ENCODE results near the gene CDYL. TPM values are rescaled to one million over a fixed set of nuclear protein-coding genes. Genes with fewer than 3 reads are reported as not detected.

The CDYL gene
- total and polyA plus RNA-seq, 2 donors: 21.4 to 38.2 TPM

DNA sequence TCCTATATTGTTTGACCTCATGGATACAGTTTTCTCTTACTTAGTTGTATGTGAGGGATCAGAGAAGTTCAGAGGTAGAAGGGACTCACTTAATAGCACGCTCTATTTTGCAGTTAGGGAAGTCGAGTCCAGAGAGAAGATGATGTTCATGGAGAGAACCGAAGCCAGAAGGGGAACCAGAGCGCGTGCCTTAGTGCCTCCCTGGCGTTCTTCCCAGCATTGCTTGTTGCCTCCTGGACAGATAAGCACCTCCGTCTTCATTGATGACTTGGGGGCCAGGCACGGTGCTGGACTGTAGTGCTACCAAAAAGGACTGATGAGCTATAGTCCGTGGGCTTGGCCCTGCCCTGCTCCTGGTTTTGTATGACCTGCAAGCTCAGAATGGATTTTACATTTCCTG, 117.8 kb downstream of the CDYL start:
- WGBS: 94% methylated on average over 9 of the region's 9 CpGs
- H3K27ac ChIP-seq (ENCODE audit: low read depth): no peak overlapping the region
- no peaks in the 10 kb centered on the region for H3K4me1 ChIP-seq (ENCODE audit: insufficient read depth)
- DNase-seq (ENCODE audit: extremely low spot score): no peak
- H3K4me3 ChIP-seq (ENCODE audit: low read depth, low read length): no peak overlapping the region
- H3K36me3 ChIP-seq (ENCODE audit: insufficient read depth): peaks cover 4% of the 10 kb centered on the region

- H3K27ac ChIP-seq (ENCODE audit: low read depth): no peak overlapping the region
- H3K4me3 ChIP-seq (ENCODE audit: low read depth, low read length): no peak overlapping the region
- H3K4me1 ChIP-seq (ENCODE audit: insufficient read depth): no peaks in the 10 kb centered on the region
- no peak for DNase-seq (ENCODE audit: extremely low spot score)
- peaks cover 4% of the 10 kb centered on the region for H3K36me3 ChIP-seq (ENCODE audit: insufficient read depth)
- 81% methylated on average over 5 of the region's 5 CpGs for WGBS
Observed at GRCh38 chr6:4895971-4896370, 119.8 kb downstream of the CDYL start.

DNA sequence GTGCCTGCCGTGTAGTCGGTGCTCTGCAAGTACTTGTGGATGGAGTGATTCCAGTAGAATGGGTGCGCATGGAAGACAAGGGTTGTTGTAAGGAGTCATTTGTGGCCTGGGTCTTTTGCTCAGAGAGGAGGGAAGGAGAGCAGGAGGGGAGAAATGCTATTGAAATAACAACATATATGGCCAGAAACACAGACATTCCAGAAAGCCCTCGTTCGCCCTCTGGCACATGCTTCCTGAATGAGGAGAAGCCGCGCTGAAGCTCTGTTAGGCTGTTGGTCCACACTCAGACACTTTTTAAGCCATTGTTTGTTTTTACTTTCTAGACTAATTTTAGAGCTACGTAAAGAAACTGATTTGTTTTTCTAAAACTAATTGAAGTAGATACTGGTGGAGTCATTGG, 120.2 kb downstream of the CDYL start:
- no peak overlapping the region for H3K27ac ChIP-seq (ENCODE audit: low read depth)
- no peak overlapping the region for H3K4me3 ChIP-seq (ENCODE audit: low read depth, low read length)
- WGBS: 96% methylated on average over 8 of the region's 8 CpGs
- DNase-seq (ENCODE audit: extremely low spot score): no peak
- peaks cover 4% of the 10 kb centered on the region for H3K36me3 ChIP-seq (ENCODE audit: insufficient read depth)
- H3K4me1 ChIP-seq (ENCODE audit: insufficient read depth): no peaks in the 10 kb centered on the region

GRCh38 chr6:4899249-4900034, 123.2 kb downstream of the CDYL start:
- Histone ChIP-seq H3K4me3 (ENCODE audit: low read depth, low read length) (no peak overlapping the region), H3K4me1 (ENCODE audit: insufficient read depth) (no peaks in the 10 kb centered on the region), H3K36me3 (ENCODE audit: insufficient read depth) (no peaks in the 10 kb centered on the region), H3K27ac (ENCODE audit: low read depth) (no peak overlapping the region)
- no peak for DNase-seq (ENCODE audit: extremely low spot score)
- 94% methylated on average over 11 of the region's 11 CpGs for WGBS

GRCh38 chr6:4901386-4902061, 125.3 kb downstream of the CDYL start:
- Histone ChIP-seq H3K27ac (ENCODE audit: low read depth) (no peak overlapping the region), H3K36me3 (ENCODE audit: insufficient read depth) (no peaks in the 10 kb centered on the region), H3K4me3 (ENCODE audit: low read depth, low read length) (no peak overlapping the region), H3K4me1 (ENCODE audit: insufficient read depth) (no peaks in the 10 kb centered on the region)
- no peak for DNase-seq (ENCODE audit: extremely low spot score)
- WGBS: 91% methylated on average over 8 of the region's 8 CpGs

DNA sequence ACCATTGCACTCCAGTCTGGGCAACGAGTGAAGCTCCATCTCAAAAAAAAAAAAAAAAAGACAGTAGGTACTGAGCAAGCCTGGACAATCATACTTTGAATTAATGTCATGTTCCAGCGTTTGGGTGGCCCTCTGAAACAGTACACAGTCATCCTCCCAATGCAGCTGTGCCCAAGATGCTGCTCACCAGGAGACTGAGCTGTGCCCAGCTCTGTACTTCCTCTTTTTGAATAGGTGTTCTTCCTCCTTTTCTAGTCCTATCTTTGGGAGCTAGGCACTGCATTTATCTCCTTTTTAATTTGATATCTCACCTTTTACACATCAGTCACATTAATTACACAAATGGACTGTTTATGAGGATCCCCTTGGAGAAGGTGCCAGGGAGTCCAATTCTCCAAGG, 126.2 kb downstream of the CDYL start:
- WGBS: 86% methylated on average over 2 of the region's 2 CpGs
- Histone ChIP-seq H3K27ac (ENCODE audit: low read depth) (no peak overlapping the region), H3K36me3 (ENCODE audit: insufficient read depth) (no peaks in the 10 kb centered on the region)

DNA sequence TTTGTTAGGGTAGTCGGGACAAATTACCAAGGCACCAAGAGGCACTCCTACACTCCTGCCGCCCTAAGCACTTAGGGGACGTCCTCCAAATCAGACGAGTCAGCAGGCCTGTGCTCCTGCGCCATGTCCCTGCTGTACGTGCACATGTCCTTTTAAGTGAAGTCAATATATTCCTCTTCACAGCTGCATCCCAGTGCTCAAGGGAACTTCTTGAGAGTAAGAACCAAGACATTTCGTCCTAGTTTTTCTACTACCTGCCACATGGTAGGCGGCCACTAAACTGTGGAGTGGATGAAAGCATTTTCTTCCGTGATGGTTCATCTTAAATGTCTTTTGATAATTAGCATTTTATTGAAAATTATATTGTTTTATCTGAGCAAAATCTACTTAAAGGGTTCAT, 126.9 kb downstream of the CDYL start:
- no peak for DNase-seq (ENCODE audit: extremely low spot score)
- Histone ChIP-seq H3K36me3 (ENCODE audit: insufficient read depth) (no peaks in the 10 kb centered on the region), H3K27ac (ENCODE audit: low read depth) (no peak overlapping the region), H3K4me1 (ENCODE audit: insufficient read depth) (no peaks in the 10 kb centered on the region), H3K4me3 (ENCODE audit: low read depth, low read length) (no peak overlapping the region)
- WGBS: 94% methylated on average over 9 of the region's 9 CpGs

More for the DNA sequence above, 126.2 kb downstream of the CDYL start:
- Histone ChIP-seq H3K4me1 (ENCODE audit: insufficient read depth) (no peaks in the 10 kb centered on the region), H3K4me3 (ENCODE audit: low read depth, low read length) (no peak overlapping the region)
- DNase-seq (ENCODE audit: extremely low spot score): no peak

GRCh38 chr6:4903751-4904370, 127.7 kb downstream of the CDYL start:
- H3K36me3 ChIP-seq (ENCODE audit: insufficient read depth): no peaks in the 10 kb centered on the region
- WGBS: 86% methylated on average over 12 of the region's 12 CpGs
- DNase-seq (ENCODE audit: extremely low spot score): no peak
- H3K4me1 ChIP-seq (ENCODE audit: insufficient read depth): no peaks in the 10 kb centered on the region
- no peak overlapping the region for H3K4me3 ChIP-seq (ENCODE audit: low read depth, low read length)
- H3K27ac ChIP-seq (ENCODE audit: low read depth): no peak overlapping the region

- H3K4me1 ChIP-seq (ENCODE audit: insufficient read depth): no peaks in the 10 kb centered on the region
- WGBS: 78% methylated on average over 12 of the region's 12 CpGs
- no peak overlapping the region for H3K27ac ChIP-seq (ENCODE audit: low read depth)
- DNase-seq (ENCODE audit: extremely low spot score): no peak
- H3K36me3 ChIP-seq (ENCODE audit: insufficient read depth): no peaks in the 10 kb centered on the region
- no peak overlapping the region for H3K4me3 ChIP-seq (ENCODE audit: low read depth, low read length)
Observed at GRCh38 chr6:4904461-4905025, 128.3 kb downstream of the CDYL start.

DNA sequence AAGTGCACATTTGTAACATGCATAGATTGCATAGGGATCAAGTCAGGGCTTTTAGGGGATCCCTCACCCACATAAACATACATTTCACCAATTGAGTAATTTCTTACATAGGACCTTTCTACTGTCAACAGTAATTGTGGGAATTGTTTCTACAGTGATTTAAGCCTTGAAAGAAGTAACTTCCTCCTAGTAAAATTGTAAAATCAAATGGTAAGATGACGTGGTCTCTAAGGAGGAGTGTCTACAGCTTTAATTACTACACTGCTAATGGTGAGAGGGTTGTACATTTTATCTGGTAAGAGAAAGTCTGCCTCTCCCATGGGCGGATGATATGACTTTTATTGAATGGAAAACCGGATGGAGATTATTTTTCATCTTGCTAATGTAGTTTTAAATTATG, 129.6 kb downstream of the CDYL start:
- 77% methylated on average over 3 of the region's 3 CpGs for WGBS
- Histone ChIP-seq H3K4me3 (ENCODE audit: low read depth, low read length) (no peak overlapping the region), H3K36me3 (ENCODE audit: insufficient read depth) (no peaks in the 10 kb centered on the region), H3K4me1 (ENCODE audit: insufficient read depth) (no peaks in the 10 kb centered on the region), H3K27ac (ENCODE audit: low read depth) (no peak overlapping the region)
- no peak for DNase-seq (ENCODE audit: extremely low spot score)

GRCh38 chr6:4906293-4907276, 130.4 kb downstream of the CDYL start:
- no peaks in the 10 kb centered on the region for H3K36me3 ChIP-seq (ENCODE audit: insufficient read depth)
- H3K4me1 ChIP-seq (ENCODE audit: insufficient read depth): no peaks in the 10 kb centered on the region
- H3K4me3 ChIP-seq (ENCODE audit: low read depth, low read length): no peak overlapping the region
- H3K27ac ChIP-seq (ENCODE audit: low read depth): no peak overlapping the region
- no peak for DNase-seq (ENCODE audit: extremely low spot score)
- WGBS: 55% methylated on average over 11 of the region's 11 CpGs

DNA sequence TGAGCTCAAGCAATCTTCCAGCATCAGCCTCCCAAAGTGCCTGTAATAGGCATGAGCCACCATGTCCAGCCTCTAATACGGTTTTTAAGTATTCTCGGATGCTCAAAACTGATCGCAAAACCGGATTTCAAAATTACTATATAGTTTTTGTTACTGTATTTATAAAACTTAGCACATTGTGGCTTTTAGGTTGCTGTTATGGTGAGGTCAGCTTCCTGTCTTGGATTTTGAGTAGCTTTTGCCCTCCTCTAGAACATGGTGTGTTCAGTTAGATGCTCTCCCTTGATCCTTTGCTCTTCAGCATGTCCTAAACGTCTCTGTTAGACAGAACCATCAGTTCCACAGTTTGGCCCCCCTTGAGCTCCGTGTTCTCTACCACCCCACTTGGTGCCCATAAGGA, 131.4 kb downstream of the CDYL start:
- Histone ChIP-seq H3K36me3 (ENCODE audit: insufficient read depth) (no peaks in the 10 kb centered on the region), H3K4me3 (ENCODE audit: low read depth, low read length) (no peak overlapping the region), H3K4me1 (ENCODE audit: insufficient read depth) (no peaks in the 10 kb centered on the region), H3K27ac (ENCODE audit: low read depth) (no peak overlapping the region)
- no peak for DNase-seq (ENCODE audit: extremely low spot score)
- WGBS: 91% methylated on average over 6 of the region's 6 CpGs

DNA sequence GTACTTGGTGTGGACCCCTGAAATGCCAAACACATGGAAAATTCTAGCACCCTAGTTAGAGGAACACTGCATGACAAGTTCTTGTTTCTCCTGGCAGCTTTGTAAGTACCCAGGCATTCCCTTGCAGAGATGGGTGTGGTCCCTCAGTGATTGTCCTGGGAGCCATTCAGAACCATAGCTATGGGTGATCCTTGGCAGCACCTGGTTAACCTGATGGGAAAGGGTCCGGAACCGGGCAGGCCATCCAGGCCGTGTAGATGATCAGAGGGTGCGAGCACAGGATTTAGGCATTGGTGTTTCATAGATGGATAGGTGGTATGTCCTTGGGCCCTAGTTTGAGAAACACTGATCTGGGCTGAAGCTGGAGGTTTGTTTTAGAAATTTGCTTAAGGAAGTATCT, 131.9 kb downstream of the CDYL start:
- no peak for DNase-seq (ENCODE audit: extremely low spot score)
- Histone ChIP-seq H3K4me3 (ENCODE audit: low read depth, low read length) (no peak overlapping the region), H3K27ac (ENCODE audit: low read depth) (no peak overlapping the region), H3K36me3 (ENCODE audit: insufficient read depth) (no peaks in the 10 kb centered on the region), H3K4me1 (ENCODE audit: insufficient read depth) (peaks cover 2% of the 10 kb centered on the region)
- WGBS: 95% methylated on average over 4 of the region's 4 CpGs
